GM12865 (cell line): Measurements from ENCODE around the gene SETSIP.
A peak's percentile ranks its signal among the peaks of the same experiment; 100 is the strongest.

Experiments
- DNase-seq: peaks from one replicate; pipeline ENCODE4 v3.0.0; 2010; ENCODE audit warnings: low read depth
- H3K4me3 ChIP-seq: 2 replicates; pipeline ENCODE4 v1.5.1; 2011; ENCODE audit warnings: mild to moderate bottlenecking, low read depth, low read length, control low read depth
- TF ChIP-seq, protein P1 (sequence below): IDR thresholded peaks from 2 replicates; pipeline ENCODE4 v1.5.1; 2011; ENCODE audit warnings: low read length, control low read depth, low read depth, inconsistent platforms; ENCODE audit not compliant: insufficient read depth; ENCODE audit errors: missing control alignments

SETSIP gene

DNA sequence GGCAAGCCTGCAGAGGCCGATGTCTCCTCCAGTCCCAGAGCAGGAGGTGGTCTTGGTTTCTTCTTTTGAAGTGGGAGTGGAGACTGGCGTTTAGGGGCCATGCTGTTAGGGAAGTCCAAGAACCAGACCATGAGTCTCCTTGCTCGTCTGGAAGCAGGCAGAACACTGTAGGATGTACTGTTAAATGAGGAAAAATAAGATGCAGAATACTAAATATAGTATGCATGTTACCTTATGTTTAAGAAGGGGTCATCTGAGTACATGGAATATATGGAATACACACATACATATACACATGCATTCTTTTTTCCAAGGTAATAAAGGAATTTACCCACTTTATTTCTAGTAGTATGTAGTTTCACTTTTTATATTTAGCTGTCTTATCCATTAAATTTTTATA lies at the start of gene SETSIP:
TSS of gene SETSIP (minus strand) at position 101 of the 400 bp plus-strand sequence. CDS start at position 101, 0 bp downstream.
- TF ChIP-seq, protein P1, sequence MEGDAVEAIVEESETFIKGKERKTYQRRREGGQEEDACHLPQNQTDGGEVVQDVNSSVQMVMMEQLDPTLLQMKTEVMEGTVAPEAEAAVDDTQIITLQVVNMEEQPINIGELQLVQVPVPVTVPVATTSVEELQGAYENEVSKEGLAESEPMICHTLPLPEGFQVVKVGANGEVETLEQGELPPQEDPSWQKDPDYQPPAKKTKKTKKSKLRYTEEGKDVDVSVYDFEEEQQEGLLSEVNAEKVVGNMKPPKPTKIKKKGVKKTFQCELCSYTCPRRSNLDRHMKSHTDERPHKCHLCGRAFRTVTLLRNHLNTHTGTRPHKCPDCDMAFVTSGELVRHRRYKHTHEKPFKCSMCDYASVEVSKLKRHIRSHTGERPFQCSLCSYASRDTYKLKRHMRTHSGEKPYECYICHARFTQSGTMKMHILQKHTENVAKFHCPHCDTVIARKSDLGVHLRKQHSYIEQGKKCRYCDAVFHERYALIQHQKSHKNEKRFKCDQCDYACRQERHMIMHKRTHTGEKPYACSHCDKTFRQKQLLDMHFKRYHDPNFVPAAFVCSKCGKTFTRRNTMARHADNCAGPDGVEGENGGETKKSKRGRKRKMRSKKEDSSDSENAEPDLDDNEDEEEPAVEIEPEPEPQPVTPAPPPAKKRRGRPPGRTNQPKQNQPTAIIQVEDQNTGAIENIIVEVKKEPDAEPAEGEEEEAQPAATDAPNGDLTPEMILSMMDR, result no peak
- DNase-seq, result no peak
- H3K4me3 ChIP-seq, result no peak within 1 kb of the TSS

GRCh38 chr1:92123868-92124267 lies 48.7 kb upstream of the SETSIP start:
- TF ChIP-seq, protein P1, result no peak
- DNase-seq, result no peak
- no peak overlapping the region for H3K4me3 ChIP-seq

- no peak for DNase-seq
- TF ChIP-seq, protein P1, result no peak
- no peak overlapping the region for H3K4me3 ChIP-seq
Observed at GRCh38 chr1:92118826-92119225, 43.6 kb upstream of the SETSIP start.

DNA sequence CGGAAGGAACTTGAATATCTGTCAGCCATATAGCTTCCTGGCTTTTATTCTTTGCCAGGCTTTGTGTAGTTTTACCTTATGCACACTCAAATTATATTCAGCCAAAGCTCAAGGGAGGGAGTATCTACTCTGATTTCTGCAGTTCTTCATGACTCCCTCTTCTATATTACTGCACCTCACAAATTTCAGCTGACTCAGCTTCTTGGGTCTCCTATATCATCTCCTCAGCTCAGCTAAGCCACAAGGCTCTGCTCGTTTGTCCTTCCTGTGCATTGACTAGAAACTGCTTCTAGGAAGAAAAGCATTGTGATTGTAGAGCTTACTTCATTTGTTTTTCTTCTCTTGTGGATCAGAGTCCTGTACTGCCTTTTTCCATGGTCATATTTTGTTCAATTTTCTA lies 42.3 kb upstream of the SETSIP start:
- TF ChIP-seq, protein P1, result no peak
- H3K4me3 ChIP-seq, result no peak overlapping the region

DNA sequence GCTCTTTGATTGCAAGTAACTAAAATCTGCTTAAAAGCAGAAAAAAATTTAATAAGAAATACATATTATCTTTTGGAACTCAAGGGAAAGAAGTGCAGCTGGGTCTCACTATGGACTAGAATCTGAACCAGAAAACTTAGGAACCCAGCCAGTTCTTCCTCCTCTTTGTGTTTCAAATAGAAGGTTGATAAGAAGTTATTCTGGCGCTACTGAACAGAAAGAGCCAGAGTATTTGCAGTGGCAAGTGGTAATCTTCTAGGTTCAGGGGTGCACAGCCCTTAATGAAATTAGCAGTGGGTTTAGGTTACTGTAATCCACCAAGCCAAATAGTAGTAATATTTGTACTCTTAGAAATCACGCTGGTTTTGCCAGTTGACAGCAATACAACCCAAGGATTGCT lies 33.4 kb upstream of the SETSIP start:
- TF ChIP-seq, protein P1, result no peak
- no peak for DNase-seq
- H3K4me3 ChIP-seq, result no peak overlapping the region

More for the DNA sequence above, 42.3 kb upstream of the SETSIP start:
- DNase-seq, result no peak

- H3K4me3 ChIP-seq, result no peak overlapping the region
- TF ChIP-seq, protein P1, result no peak
- DNase-seq, result no peak
Observed at GRCh38 chr1:92105546-92106081, 30.4 kb upstream of the SETSIP start.

GRCh38 chr1:92096317-92096716 lies 21.1 kb upstream of the SETSIP start:
- no peak overlapping the region for H3K4me3 ChIP-seq
- TF ChIP-seq, protein P1, result no peak
- peak; percentile 33 for DNase-seq
